ENCODE measurements around the gene LYSMD4.

Gene LYSMD4

DNA sequence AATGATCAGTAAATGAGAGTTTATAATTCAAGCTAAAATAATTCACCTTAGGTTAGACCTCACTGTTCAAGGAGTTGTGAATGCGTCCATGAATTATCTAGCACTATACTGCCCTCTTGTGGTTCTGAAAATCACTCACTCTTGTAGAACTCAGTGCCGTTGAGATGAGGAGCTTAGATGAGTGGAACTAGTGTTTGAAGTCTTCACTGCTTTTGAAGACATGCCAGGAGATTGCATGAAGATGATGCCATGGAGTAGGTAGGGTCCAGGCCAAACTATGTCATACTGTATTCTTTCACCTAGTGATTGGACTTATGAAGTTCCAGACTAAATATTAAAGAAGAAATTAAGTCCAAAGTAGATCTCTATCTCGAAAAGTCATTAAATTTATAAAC is 28.8 kb downstream of the LYSMD4 start:
- peak; percentile 86 to 90 for DNase-seq

DNA sequence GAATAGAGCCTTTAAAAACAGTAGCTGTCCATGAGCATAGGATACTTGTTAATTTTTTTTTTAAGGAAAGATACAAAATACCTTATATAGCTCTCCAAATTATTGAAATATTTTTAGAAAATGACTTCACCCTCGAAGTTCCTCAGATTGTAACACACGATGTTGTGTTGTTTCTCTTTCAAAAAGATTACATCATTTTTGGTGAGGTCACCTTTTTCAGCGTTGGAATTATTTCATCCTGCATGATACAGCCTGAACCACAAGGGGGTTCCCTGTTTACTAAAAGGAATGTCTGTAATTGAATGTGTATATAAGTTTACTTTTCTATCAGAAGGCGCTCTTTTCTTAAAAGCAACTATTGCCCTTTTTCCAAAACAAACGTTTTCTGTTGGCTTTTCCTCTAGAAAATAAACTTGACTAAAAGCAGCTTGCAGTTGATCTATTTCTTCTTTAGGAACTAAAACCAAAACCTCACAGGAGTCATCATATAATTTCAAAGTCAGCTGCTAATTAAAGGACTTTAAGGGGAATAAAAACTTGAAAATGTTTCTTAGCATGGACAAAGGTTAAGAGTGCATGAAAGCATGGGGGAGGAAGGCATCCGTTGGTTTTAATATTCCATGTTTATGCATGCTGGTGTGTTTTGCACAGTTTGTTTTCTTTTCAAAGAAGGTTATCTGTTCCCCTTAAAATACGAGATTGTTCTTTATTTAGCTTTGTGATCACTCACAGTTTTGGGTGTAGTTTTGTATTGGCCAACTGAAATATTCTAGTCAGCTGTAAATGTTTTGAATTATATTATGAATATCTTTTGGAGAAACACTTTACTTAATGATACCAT is 29.4 kb downstream of the LYSMD4 start:
- DNase-seq, result peak; percentile 34 to 58

DNA sequence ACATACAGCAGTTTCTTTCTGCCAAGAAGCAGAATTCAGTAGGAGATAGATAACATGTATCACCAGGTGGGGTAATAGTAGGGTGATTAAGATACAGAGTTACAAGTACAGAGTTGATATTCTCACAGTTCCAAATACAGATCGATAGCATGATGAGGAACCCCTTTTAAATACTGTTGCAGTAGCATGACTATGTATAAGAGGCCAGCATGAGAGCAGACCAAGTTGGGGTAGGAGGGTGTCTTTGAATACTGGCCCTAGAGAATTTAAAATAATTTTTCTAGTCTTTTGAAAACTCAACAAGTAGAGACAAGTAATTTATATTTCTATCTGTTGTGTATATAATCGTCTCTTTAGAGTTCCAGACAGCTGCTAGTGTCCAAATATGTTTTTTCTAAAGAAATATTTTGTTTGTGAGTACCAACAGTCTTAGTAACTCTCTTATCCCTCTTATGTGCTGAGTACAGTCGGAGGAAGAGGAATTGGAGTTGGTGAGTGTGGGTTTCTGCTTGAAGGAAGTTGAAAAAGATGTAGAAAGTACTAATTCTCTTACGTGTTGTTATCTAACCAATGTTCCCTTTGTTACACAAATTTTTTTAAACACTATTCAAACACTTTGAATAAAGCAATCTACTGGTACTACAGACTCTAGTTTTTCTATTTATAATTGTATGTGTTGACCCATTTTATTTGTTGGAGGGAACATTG is 30.2 kb downstream of the LYSMD4 start:
- peak; percentile 14 to 34 for DNase-seq

DNA sequence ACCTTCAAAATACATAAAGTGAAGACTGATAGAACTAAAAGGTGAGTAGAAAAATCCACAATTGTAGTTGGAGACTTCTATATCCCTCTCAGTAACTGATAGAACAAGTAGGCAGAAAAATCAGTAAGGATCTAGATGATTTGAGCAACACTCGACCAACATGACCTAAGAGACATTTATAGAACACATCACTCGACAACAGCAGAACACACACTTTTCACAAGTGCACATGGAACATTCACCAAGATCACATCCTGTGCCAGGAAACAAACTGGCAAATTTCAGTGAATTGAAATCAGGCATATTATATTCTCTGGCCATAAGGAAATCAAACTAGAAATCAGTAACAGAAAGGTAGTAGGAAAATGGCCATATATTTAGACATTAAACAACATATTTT is 37.1 kb downstream of the LYSMD4 start:
- no peak for DNase-seq

DNA sequence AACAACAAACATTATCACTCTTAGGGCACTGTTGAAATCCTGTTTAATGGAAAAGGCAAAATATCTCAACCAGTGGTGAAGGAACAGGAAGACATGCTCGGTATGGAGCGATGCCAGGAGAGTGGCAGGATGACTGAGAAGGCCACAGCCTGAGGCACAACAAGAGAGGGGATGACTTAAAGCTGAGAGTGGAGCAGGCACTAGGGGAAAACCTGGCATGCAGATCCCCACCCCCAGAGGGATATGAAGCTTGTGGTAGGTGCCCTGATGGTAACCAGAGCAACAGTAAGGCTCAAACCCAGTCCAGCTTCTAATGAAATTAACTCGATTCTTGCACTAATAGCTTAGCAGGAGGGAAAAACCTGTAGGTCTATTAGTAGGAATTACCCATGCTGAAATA is 40.4 kb downstream of the LYSMD4 start:
- no peak for DNase-seq

DNA sequence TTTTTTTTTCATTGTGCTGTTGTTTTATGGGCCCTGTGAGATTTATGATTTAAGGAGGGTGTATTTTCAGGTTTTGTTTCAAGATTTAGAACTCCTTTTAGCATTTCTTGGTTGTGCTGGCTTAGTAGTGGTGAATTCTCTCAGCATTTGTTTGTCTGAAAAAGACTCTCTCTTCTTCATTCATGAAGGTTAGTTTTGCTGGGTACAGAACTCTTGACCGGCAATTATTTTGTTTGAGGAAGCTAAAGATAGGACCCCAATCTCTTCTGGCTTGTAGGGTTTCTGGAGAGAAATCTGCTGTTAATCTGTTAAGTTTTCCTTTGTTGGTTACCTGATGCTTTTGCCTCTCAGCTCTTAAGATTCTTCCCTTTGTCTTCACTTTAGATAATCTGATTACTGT is 46.9 kb downstream of the LYSMD4 start:
- DNase-seq, result no peak

DNA sequence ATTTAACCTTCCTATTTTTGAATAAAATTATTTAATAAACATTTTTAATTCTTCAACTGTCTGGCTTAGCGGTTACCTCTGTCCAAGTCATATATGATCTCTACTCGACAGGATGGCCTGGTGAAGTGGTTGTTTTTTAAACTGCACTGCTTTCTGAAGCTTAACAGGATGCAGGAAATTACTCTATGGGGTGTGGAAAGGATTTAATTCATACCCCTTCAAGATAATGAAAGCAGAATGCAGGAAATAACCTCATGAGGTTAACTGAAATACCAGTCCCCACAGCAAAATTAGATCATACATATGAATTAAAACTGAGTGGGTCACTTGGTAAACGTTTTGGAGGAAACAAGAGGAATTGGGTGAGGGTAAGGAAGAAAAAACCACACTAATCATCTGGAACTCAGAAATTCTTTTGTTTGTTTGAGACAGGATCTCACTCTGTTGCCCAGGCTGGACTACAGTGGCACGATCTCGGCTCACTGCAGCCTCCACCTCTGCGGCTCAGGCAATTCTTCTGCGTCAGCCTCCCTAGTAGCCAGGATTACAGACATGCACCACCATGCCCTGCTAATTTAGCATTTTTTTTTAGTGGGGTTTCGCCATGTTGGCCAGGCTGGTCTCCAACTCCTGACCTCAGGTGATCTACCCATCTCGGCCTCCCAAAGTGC is 50.1 kb downstream of the LYSMD4 start:
- DNase-seq, result no peak

DNA sequence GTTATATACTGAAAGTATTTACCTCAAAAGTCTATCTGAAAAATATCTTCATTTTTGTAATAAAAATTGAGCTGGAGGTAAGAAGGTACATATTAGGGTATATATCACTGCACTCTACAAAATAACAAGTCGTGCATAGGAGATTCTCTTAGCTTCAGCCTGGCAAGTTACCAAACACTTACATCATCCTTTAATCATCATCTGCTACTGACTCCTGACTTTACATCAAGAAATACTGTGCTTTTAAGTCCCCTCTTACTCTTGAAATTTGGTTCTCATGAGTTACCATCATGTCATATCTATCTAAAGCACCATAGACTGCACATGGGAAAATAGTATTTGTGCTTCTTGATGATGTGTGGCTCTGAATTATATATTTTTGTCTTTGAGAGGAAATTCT is 50.8 kb downstream of the LYSMD4 start:
- no peak for DNase-seq

DNA sequence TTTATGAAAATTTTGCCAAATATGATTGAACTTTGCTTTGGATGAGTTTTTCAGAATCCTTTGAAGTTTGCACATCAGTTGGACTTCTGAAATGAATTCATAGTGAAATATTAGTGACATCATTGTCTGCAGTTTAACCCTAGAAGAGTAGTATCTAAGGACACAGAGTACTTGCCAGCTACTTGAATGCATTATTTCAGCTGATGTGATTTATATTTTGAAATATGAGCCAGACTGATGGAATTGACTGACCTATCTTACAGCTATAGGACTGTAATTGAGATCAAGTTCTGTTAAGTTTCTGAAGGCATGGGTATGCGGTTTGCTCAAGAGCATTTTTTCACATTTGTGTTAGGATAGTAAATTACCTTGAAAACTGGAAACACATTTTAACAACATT is 51.2 kb downstream of the LYSMD4 start:
- DNase-seq, result no peak

DNA sequence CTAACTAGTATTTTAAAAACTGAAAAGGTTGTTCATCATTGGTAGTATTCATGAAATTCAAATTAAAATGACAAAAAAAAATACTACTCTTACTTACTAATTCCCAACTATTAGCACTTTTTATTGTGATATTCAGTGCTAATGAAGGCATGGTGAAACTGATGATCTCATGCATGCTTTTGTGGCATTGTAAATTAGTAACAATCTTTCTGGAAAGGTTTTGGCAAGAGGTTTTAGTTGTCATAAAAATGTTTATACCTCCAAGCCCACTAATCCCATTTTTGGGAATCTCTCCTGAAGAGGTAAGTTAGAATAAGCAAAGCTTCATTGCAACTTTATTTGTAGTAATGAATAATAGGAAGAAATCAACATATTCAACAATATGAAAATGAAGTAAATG is 53.0 kb downstream of the LYSMD4 start:
- DNase-seq, result no peak

DNA sequence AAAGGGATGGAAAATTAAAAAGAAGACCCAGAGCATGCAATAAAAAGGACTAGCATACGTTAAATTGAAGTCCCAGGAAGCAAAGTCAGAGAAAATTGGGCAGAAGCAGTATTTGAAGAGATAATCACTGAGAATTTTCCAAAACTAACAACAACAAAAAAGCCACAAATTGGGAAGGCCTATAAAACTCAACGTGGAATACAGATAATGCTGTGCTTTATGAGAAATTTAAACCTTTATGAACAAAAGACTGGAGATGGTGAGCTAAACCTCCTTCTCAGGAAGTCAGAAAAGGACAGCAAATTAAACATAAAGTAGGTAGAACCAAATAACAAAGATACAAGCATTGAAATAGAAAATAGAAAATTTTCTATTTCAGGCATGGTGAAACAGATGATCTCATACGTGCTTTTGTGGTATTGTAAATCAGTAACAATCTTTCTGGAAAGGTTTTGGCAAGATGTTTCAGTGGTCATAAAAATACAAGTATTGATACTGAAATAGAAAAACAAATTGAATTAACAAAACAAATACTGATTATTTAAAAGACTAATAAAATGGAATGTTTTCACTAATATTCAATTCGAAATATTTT is 55.6 kb downstream of the LYSMD4 start:
- DNase-seq, result no peak

All from Kasumi-1 (cell line).